ENCODE measurements around the gene KCNA10. TPM values are rescaled to one million over a fixed set of nuclear protein-coding genes. Genes with fewer than 3 reads are reported as not detected.

The KCNA10 gene
- total and polyA plus RNA-seq, 2 donors (not counting 3 experiments of a cell fraction or from before 2014, with no cell fraction given): not detected

DNA sequence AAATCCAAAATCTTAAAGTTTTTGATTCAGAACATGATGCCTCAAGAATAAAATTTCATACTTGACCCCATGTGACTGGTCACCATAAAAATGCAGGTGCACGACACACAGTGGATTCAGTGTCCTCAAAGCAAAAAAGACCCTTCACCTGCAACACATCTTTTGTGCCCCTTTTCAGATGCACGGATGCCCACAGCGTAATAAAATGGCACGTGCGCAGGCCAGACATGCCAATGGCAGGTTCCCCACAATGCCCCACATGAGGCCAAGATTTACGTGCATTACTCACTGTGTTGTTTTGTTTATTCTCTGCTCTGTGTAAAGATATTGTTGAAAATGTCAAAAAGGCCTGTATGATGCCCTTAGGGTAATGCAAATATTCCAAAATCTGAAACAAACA is 9.3 kb downstream of the KCNA10 start:
- Histone ChIP-seq H3K27me3 (ENCODE audit: control insufficient read depth in 2 of 2, insufficient read depth in 2 of 2, low read length in 2 of 2) (peaks cover 0 to 3% of the 10 kb centered on the region in 2 experiments), H3K79me2 (ENCODE audit: control insufficient read depth, insufficient read depth, low read length) (no peaks in the 10 kb centered on the region), H3K27ac (ENCODE audit: insufficient read depth, low read depth, low read length) (no peak overlapping the region), H3K4me2 (ENCODE audit: insufficient read depth, low read length) (no peak overlapping the region), H3K36me3 (ENCODE audit: control insufficient read depth in 2 of 2, extremely low read depth in 1 of 2, insufficient read depth in 2 of 2, low read length in 2 of 2) (no peaks in the 10 kb centered on the region), H3K9ac (replicated peaks; ENCODE audit: extremely low read depth, insufficient read depth, low read length) (no peak overlapping the region), H3K4me1 (ENCODE audit: control insufficient read depth, extremely low read depth, insufficient read depth, low read length) (no peaks in the 10 kb centered on the region), H3K9me3 (replicated peaks; ENCODE audit: control insufficient read depth, insufficient read depth, low read length) (no peaks in the 10 kb centered on the region), H3K4me3 (replicated peaks in 1 of 3; ENCODE audit: insufficient read depth in 1 of 3, low read depth in 1 of 3, low read length in 3 of 3) (no peak overlapping the region), H3K9me1 (replicated peaks; ENCODE audit: control insufficient read depth, extremely low read depth, insufficient read depth, low read length) (no peaks in the 10 kb centered on the region), H2AFZ (ENCODE audit: low read depth, low read length) (no peak overlapping the region), H4K20me1 (replicated peaks; ENCODE audit: control insufficient read depth, extremely low read depth, insufficient read depth, low read length) (no peaks in the 10 kb centered on the region)
- DNase-seq (ENCODE audit: low read depth, low spot score) (no peak), FAIRE-seq (no peak)
- CTCF ChIA-PET: interaction anchor here (3.1 kb wide), 1 partner anchor 14 kb away, joined by 17 read pairs; no protein-coding TSS in a partner anchor
- no TSS peak for BruUV-seq (replicated peaks)
- POLR2A ChIA-PET: no interaction called here
- intact Hi-C loops (cut with micrococcal nuclease): no loop called here
- dilution Hi-C loops (cut with MboI; ENCODE audit: extremely low pct_ligation_motif_present, low sequenced_read_pairs): no loop called here
- TF ChIP-seq POLR2AphosphoS5 (IDR thresholded peaks at IDR 0.05; ENCODE audit: insufficient read depth, low read depth, low read length) (no peak), POLR2A (IDR thresholded peaks at IDR 0.05; ENCODE audit: low read depth, low read length) (no peak), FOS (IDR thresholded peaks at IDR 0.05; ENCODE audit: borderline replicate concordance, insufficient read depth, low read length) (no peak), JUN (IDR thresholded peaks at IDR 0.05; ENCODE audit: borderline replicate concordance, insufficient read depth, insufficient read length, low read depth) (no peak), GATA2 (IDR thresholded peaks at IDR 0.05; ENCODE audit: insufficient read depth, insufficient read length, low read depth, low read length) (no peak), MYC (IDR thresholded peaks at IDR 0.05; ENCODE audit: low read depth, low read length) (no peak), EZH2 (IDR thresholded peaks at IDR 0.05; ENCODE audit: borderline replicate concordance, low read depth, low read length, severe bottlenecking) (no peak)
- TF ChIP-seq, protein P1, sequence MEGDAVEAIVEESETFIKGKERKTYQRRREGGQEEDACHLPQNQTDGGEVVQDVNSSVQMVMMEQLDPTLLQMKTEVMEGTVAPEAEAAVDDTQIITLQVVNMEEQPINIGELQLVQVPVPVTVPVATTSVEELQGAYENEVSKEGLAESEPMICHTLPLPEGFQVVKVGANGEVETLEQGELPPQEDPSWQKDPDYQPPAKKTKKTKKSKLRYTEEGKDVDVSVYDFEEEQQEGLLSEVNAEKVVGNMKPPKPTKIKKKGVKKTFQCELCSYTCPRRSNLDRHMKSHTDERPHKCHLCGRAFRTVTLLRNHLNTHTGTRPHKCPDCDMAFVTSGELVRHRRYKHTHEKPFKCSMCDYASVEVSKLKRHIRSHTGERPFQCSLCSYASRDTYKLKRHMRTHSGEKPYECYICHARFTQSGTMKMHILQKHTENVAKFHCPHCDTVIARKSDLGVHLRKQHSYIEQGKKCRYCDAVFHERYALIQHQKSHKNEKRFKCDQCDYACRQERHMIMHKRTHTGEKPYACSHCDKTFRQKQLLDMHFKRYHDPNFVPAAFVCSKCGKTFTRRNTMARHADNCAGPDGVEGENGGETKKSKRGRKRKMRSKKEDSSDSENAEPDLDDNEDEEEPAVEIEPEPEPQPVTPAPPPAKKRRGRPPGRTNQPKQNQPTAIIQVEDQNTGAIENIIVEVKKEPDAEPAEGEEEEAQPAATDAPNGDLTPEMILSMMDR (IDR thresholded peaks at IDR 0.05; ENCODE audit: extremely low read depth in 1 of 2, insufficient read depth in 1 of 2, low read depth in 1 of 2, low read length in 2 of 2): no peak
- TF ChIP-seq, protein P2, sequence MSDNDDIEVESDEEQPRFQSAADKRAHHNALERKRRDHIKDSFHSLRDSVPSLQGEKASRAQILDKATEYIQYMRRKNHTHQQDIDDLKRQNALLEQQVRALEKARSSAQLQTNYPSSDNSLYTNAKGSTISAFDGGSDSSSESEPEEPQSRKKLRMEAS (IDR thresholded peaks at IDR 0.05; ENCODE audit: insufficient read depth, insufficient read length): no peak
